Measurements from ENCODE around the gene MNX1. TPM values are rescaled to one million over a fixed set of nuclear protein-coding genes. Genes with fewer than 3 reads are reported as not detected.
A peak's percentile ranks its signal among the peaks of the same experiment; 100 is the strongest.

Gene MNX1
- total and polyA plus RNA-seq, 2 of the 4 experiments (the other 2 are of a cell fraction): not detected

- no peaks in the 10 kb centered on the region for H4K20me1 ChIP-seq (ENCODE audit: insufficient read depth, low read length)
- ATAC-seq (ENCODE audit: low read depth) (no peak), DNase-seq (no peak)
- no peak overlapping the region for H3K4me2 ChIP-seq (ENCODE audit: low read depth, low read length)
- TF ChIP-seq FOS (IDR thresholded peaks at IDR 0.05; ENCODE audit: low read depth, low read length): no peak
- peak; percentile 44 for TF ChIP-seq CEBPB (IDR thresholded peaks at IDR 0.05; ENCODE audit: low read depth, low read length)
- in situ Hi-C loops (cut with MboI; ENCODE audit: low sequenced_read_pairs) (no loop called here), dilution Hi-C loops (cut with HindIII; ENCODE audit: low sequenced_read_pairs, unreplicated experiment) (no loop called here), intact Hi-C loops (cut with micrococcal nuclease) (no loop called here)
- H3K56ac ChIP-seq (ENCODE audit: extremely low read depth, insufficient read depth, low read length): no peak overlapping the region
- H4K5ac ChIP-seq (ENCODE audit: low read depth, low read length): no peak overlapping the region
- BruUV-seq (replicated peaks): no TSS peak
- H2BK120ac ChIP-seq (ENCODE audit: low read depth, low read length): no peak overlapping the region
- 69% methylated on average over 5 of the region's 11 CpGs; no CpG with 5 or more reads in 1 of the 2 experiments for WGBS, 2 experiments (ENCODE audit: extremely low coverage in 2 of 2, insufficient read length in 1 of 2)
- no peak overlapping the region for H2AK5ac ChIP-seq (ENCODE audit: low read depth, low read length)
- H3K4me1 ChIP-seq (ENCODE audit: control insufficient read depth, insufficient read depth, low read length): no peaks in the 10 kb centered on the region
- H3K9ac ChIP-seq (ENCODE audit: low read depth, low read length): no peak overlapping the region
- no peaks in the 10 kb centered on the region for H3K9me1 ChIP-seq (ENCODE audit: insufficient read depth, low read length)
- H3K79me1 ChIP-seq (ENCODE audit: low read depth in 1 of 2, low read length in 2 of 2): no peaks in the 10 kb centered on the region
- no peak overlapping the region for H2BK15ac ChIP-seq (ENCODE audit: low read depth, low read length)
- H3K9me3 ChIP-seq (ENCODE audit: control insufficient read depth, insufficient read depth, low read length): no peaks in the 10 kb centered on the region
- ChIA-PET POLR2A (ENCODE audit: unreplicated experiment) (no interaction called here), CTCF (interaction anchor here (0.9 kb wide), 1 partner anchor 15 kb away, joined by 3 read pairs; no protein-coding TSS in a partner anchor)
- no peak overlapping the region for H2BK5ac ChIP-seq (ENCODE audit: low read depth, low read length, poor library complexity, severe bottlenecking)
- H4K8ac ChIP-seq (ENCODE audit: low read depth in 2 of 2, low read length in 2 of 2): no peak overlapping the region
- no peak overlapping the region for H4K91ac ChIP-seq (ENCODE audit: insufficient read depth, low read depth, low read length)
- no peak overlapping the region for H3K4ac ChIP-seq (ENCODE audit: low read depth, low read length)
- H3K23ac ChIP-seq (ENCODE audit: low read depth, low read length): no peak overlapping the region
- H3K4me3 ChIP-seq (ENCODE audit: insufficient read depth, low read depth, low read length): no peak overlapping the region
- no peak overlapping the region for H3K18ac ChIP-seq (ENCODE audit: low read depth, low read length)
- no peak overlapping the region for H2BK20ac ChIP-seq (ENCODE audit: low read depth, low read length)
- peaks cover 34% of the 10 kb centered on the region for H3K27me3 ChIP-seq (ENCODE audit: control insufficient read depth, insufficient read depth, low read length)
- no peaks in the 10 kb centered on the region for H3K36me3 ChIP-seq (ENCODE audit: control insufficient read depth, insufficient read depth, low read length)
- H2AFZ ChIP-seq (replicated peaks; ENCODE audit: low read length, poor library complexity): no peak overlapping the region
- no peak overlapping the region for H3K14ac ChIP-seq (replicated peaks; ENCODE audit: low read depth, low read length)
- H2AK9ac ChIP-seq (replicated peaks; ENCODE audit: low read depth, low read length, poor library complexity): no peak overlapping the region
- no peak overlapping the region for H3K27ac ChIP-seq (ENCODE audit: insufficient read depth, low read length)
These were observed 17.2 kb upstream of the MNX1 start for GRCh38 chr7:157027568-157028198.

Data from IMR-90 (cell line).